PC-9 (cell line): Measurements from ENCODE around the gene DAPK1. TPM values are rescaled to one million over a fixed set of nuclear protein-coding genes. Genes with fewer than 3 reads are reported as not detected.

ENCODE experiments used
- BruUV-seq: library from RNA; stranded (reverse); fragments of 400-500 nt; replicated peaks from 2 replicates; lab custom pipeline; 2021; lab: Mats Ljungman, UMichigan
- CTCF ChIA-PET: fragments of 300-600 bp; sonication (Branson Sonifier 250); formaldehyde crosslinking; loops from one replicate; lab custom pipeline; 2022; ENCODE audit warnings: antibody characterized with exemption; lab: Charles Lee
- POLR2A ChIA-PET: fragments of 300-600 bp; sonication (Branson Sonifier 250); formaldehyde crosslinking; loops from one replicate; lab custom pipeline; 2022; ENCODE audit warnings: antibody characterized with exemption; ENCODE audit not compliant: unreplicated experiment; lab: Charles Lee
- DNase-seq, 2 experiments: peaks; one replicate each; pipeline versions ENCODE4 v3.0.0 to v3.0.0-alpha.2; 2015 to 2022; ENCODE audit warnings: mixed read lengths in 1 of 2
- H2AFZ ChIP-seq: fragments of 200-600 bp; sonication (generic); 2 replicates; pipeline ENCODE4 v1.8.1; 2017; ENCODE audit warnings: antibody characterized with exemption
- H3F3A ChIP-seq: fragments of 200-600 bp; sonication (generic); 2 replicates; pipeline ENCODE4 v1.8.1; 2017; ENCODE audit warnings: antibody characterized with exemption, mild to moderate bottlenecking, low read depth; ENCODE audit not compliant: insufficient read depth
- H3K27ac ChIP-seq: fragments of 200-600 bp; sonication (generic); 2 replicates; pipeline ENCODE4 v1.6.1; 2016; ENCODE audit warnings: mixed run types
- H3K27me3 ChIP-seq: fragments of 200-600 bp; sonication (generic); 2 replicates; pipeline ENCODE4 v1.6.1; 2016; ENCODE audit warnings: low read depth, mixed run types; ENCODE audit not compliant: insufficient read depth
- H3K36me3 ChIP-seq: fragments of 200-600 bp; sonication (generic); 2 replicates; pipeline ENCODE4 v1.6.1; 2016; ENCODE audit warnings: low read depth, mixed run types
- H3K4me1 ChIP-seq: fragments of 200-600 bp; sonication (generic); replicated peaks from 2 replicates; pipeline ENCODE4 v1.6.1; 2016; ENCODE audit warnings: mixed run types; ENCODE audit not compliant: insufficient read depth
- H3K4me2 ChIP-seq: fragments of 200-600 bp; sonication (generic); 2 replicates; pipeline ENCODE4 v1.6.1; 2017; ENCODE audit warnings: mixed run types
- H3K4me3 ChIP-seq: fragments of 200-600 bp; sonication (generic); 2 replicates; pipeline ENCODE4 v1.6.1; 2016; ENCODE audit warnings: mixed run types
- H3K79me2 ChIP-seq: fragments of 200-600 bp; sonication (generic); 2 replicates; pipeline ENCODE4 v1.6.1; 2017; ENCODE audit warnings: low read depth, mixed run types
- H3K9me2 ChIP-seq: fragments of 200-600 bp; sonication (generic); 2 replicates; pipeline ENCODE4 v1.8.1; 2017; ENCODE audit warnings: mild to moderate bottlenecking; ENCODE audit not compliant: insufficient read depth
- H3K9me3 ChIP-seq: fragments of 200-600 bp; sonication (generic); 2 replicates; pipeline ENCODE4 v1.8.1; 2016; ENCODE audit warnings: low read depth; ENCODE audit not compliant: insufficient read depth
- H4K20me1 ChIP-seq: fragments of 200-600 bp; sonication (generic); 2 replicates; pipeline ENCODE4 v1.8.1; 2017; ENCODE audit not compliant: insufficient read depth
- CTCF ChIP-seq: fragments of 200-600 bp; sonication (generic); conservative IDR thresholded peaks from 2 replicates; pipeline ENCODE4 v1.6.1; 2017; ENCODE audit warnings: mixed run types, antibody characterized with exemption, mild to moderate bottlenecking, moderate library complexity
- EZH2 ChIP-seq: fragments of 200-600 bp; sonication (generic); IDR thresholded peaks from 2 replicates; pipeline ENCODE4 v1.8.0; 2017; ENCODE audit warnings: antibody characterized with exemption, low read depth
- intact Hi-C: fragments of 100-400 bp; cut with micrococcal nuclease; formaldehyde crosslinking; loops from one replicate; pipeline ENCODE4 v1.10.0; 2022; ENCODE audit not compliant: unreplicated experiment
- total RNA-seq: library from RNA; stranded (reverse); gene quantifications from 2 replicates; pipeline ENCODE4 v1.2.3, GENCODE V29; 2021

Gene DAPK1
- total RNA-seq, 1 experiment from 2014 or later, result 100 TPM

GRCh38 chr9:87711857-87712800, 214.5 kb downstream of the DAPK1 start:
- H3K36me3 ChIP-seq, result no peaks in the 10 kb centered on the region
- DNase-seq, result peak in 1 of 2 experiments; percentile 41
- no peaks in the 10 kb centered on the region for H3K9me3 ChIP-seq
- H4K20me1 ChIP-seq, result no peaks in the 10 kb centered on the region
- intact Hi-C loops, result no loop called here
- no peak overlapping the region for H3K4me2 ChIP-seq
- H3K4me3 ChIP-seq, result no peak overlapping the region
- H3K79me2 ChIP-seq, result no peaks in the 10 kb centered on the region
- H3F3A ChIP-seq, result peaks cover 25% of the 10 kb centered on the region; the same call in 1 of the 2 replicates
- peak overlapping the region; percentile 92 for H3K27ac ChIP-seq
- no peak for TF ChIP-seq CTCF
- no peak for TF ChIP-seq EZH2
- H3K4me1 ChIP-seq, result peaks cover 37% of the 10 kb centered on the region
- ChIA-PET POLR2A (interaction anchor here (0.6 to 0.8 kb wide), 3 partner anchors 8 to 1478 kb away, joined by 3 to 8 read pairs (median 4); no protein-coding TSS in a partner anchor), CTCF (no interaction called here)
- H2AFZ ChIP-seq, result no peak overlapping the region
- no peaks in the 10 kb centered on the region for H3K9me2 ChIP-seq
- BruUV-seq, result TSS peak; percentile 39
- no peaks in the 10 kb centered on the region for H3K27me3 ChIP-seq

GRCh38 chr9:87712801-87713277, 215.2 kb downstream of the DAPK1 start:
- intact Hi-C loops, result loop anchor here (1.0 kb wide), 1 partner anchor 80 kb away; no protein-coding TSS in a partner anchor
- H4K20me1 ChIP-seq, result no peaks in the 10 kb centered on the region
- H3K79me2 ChIP-seq, result no peaks in the 10 kb centered on the region
- peak overlapping the region; percentile 63; the same call in 1 of the 2 replicates for H3K4me2 ChIP-seq
- CTCF ChIA-PET, result no interaction called here
- no peak for DNase-seq
- no peak for TF ChIP-seq CTCF
- TF ChIP-seq EZH2, result no peak
- H3K36me3 ChIP-seq, result no peaks in the 10 kb centered on the region
- H3K9me2 ChIP-seq, result no peaks in the 10 kb centered on the region
- POLR2A ChIA-PET, result no interaction called here
- no TSS peak for BruUV-seq
- peaks cover 37% of the 10 kb centered on the region for H3K4me1 ChIP-seq
- peaks cover 25% of the 10 kb centered on the region; the same call in 1 of the 2 replicates for H3F3A ChIP-seq
- H3K4me3 ChIP-seq, result no peak overlapping the region
- no peaks in the 10 kb centered on the region for H3K27me3 ChIP-seq
- peak overlapping the region; percentile 92 for H3K27ac ChIP-seq
- no peak overlapping the region for H2AFZ ChIP-seq
- no peaks in the 10 kb centered on the region for H3K9me3 ChIP-seq

- no peaks in the 10 kb centered on the region for H3K27me3 ChIP-seq
- H2AFZ ChIP-seq, result peak overlapping the region; percentile 37
- TF ChIP-seq EZH2 (no peak), CTCF (no peak)
- no peaks in the 10 kb centered on the region for H3K36me3 ChIP-seq
- CTCF ChIA-PET, result interaction anchor here (0.6 to 0.8 kb wide), 2 partner anchors 11 to 99 kb away, joined by 3 to 4 read pairs; no protein-coding TSS in a partner anchor
- H3K9me3 ChIP-seq, result no peaks in the 10 kb centered on the region
- DNase-seq, result peak; percentile 74 to 89
- intact Hi-C loops, result loop anchor here (1.0 kb wide), 1 partner anchor 80 kb away; no protein-coding TSS in a partner anchor
- POLR2A ChIA-PET, result interaction anchor here (0.6 to 0.7 kb wide), 3 partner anchors 99 to 370 kb away, joined by 3 to 4 read pairs (median 3); no protein-coding TSS in a partner anchor
- BruUV-seq, result no TSS peak
- H3K27ac ChIP-seq, result peak overlapping the region; percentile 92
- H3K4me1 ChIP-seq, result peaks cover 37% of the 10 kb centered on the region
- H3K79me2 ChIP-seq, result no peaks in the 10 kb centered on the region
- H3K9me2 ChIP-seq, result no peaks in the 10 kb centered on the region
- H3K4me3 ChIP-seq, result peak overlapping the region; percentile 31; the same call in 1 of the 2 replicates
- H4K20me1 ChIP-seq, result no peaks in the 10 kb centered on the region
- H3K4me2 ChIP-seq, result peak overlapping the region; percentile 63
- H3F3A ChIP-seq, result peaks cover 25% of the 10 kb centered on the region; the same call in 1 of the 2 replicates
These were observed 215.8 kb downstream of the DAPK1 start for GRCh38 chr9:87713278-87713987.
